GM18951 (cell line): ENCODE measurements around the gene TENM4.

Source experiments
- POLR2A ChIP-seq: IDR thresholded peaks from 4 replicates; pipeline ENCODE4 v1.6.1; 2011; ENCODE audit warnings: mild to moderate bottlenecking; ENCODE audit not compliant: insufficient read length, insufficient read depth; ENCODE audit errors: extremely low read depth
- in situ Hi-C: fragments of 300-500 bp; cut with MboI; formaldehyde crosslinking; loops from one replicate; pipeline ENCODE4 v1.12.0; 2022; ENCODE audit warnings: low sequenced_read_pairs, mixed read lengths, inconsistent platforms; ENCODE audit not compliant: unreplicated experiment

Gene TENM4

DNA sequence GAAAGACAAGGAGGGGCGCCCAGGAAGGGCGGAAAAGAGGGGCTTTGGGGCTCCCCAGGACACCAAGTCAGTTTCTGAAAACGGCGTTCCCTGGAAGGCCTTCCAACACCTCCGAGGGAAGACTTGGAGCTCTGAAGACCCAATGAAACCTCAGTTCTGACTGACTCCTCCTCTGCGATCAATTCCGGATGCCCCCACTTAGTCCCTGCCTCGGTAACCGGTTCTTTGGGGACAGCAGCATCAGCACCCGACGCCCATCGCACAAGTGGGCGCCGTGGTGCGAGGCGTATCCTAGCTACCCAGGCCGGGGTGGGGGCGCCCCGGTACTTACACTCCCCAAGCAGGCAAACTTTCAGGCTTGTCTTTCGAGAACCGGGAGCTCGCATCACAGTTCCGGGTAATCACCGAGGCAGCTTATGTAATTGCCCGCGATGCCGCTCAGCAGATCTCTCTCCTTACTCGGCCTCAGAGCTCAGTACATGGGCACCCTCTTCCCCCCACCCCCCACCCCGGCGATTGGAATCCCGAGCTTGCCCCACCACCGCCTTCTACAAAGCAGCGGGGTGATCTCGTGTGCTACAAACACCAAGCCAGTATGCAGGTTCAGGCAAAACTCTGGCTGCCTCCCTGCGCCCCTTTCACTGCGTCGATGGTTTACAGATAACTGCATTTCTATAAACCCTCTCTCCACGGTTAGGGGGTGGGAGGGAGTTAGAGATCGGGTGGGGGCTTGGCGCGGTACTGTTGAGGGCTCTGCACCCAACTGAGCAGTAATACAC, 2.0 kb downstream of the TENM4 start:
- TF ChIP-seq POLR2A = no peak
- in situ Hi-C loops = no loop called here

DNA sequence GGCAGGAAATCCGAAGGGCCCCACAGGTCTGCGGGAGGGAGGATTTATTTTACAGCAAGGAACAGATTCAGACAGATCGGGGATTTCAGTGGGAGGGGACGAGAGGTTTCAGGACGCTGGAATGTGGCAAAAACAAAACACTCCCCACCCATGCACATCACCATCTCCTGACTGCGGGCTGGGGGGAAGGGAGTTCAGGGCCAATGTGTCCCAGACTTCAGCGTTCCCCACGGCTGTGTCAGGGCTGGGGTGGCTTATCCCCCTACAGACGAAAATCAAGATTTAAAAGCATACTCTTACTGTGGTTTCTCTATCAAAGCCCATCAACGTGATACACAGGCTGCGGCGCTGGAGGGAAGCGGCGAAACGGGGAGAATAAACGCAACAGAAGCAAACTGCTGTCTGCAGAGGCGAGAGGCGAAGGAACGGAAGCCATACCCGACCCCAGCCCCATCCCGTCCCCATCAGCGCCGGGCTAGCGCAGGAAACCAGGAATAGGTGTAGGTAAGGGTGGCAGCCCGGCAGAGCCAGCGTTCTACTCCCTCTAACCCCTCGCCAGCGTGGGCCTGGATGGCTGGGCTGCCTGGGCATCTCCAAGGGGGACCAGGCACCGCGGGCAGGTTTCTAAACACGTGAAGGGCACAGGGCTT, 2.7 kb downstream of the TENM4 start:
- in situ Hi-C loops = no loop called here
- TF ChIP-seq POLR2A = no peak

- in situ Hi-C loops = no loop called here
- no peak for TF ChIP-seq POLR2A
Observed at GRCh38 chr11:79437278-79437980, 3.4 kb downstream of the TENM4 start.

DNA sequence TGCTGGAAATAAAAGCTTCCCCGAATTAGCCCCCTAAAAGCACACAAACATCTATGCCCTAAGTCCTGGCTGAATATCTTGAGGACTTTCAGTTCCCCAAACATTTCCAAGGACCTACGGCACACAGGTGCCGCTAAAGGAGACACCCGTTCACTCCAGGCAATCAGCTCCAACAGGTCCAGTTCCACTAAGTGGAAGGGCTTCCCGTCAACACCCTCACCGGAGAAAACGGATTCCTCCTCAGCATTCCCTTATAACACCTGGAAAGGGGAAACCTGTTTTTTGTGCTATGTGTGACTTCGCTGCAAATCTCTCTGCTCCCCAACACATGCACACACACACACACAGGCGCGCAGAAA, 3.9 kb downstream of the TENM4 start:
- no peak for TF ChIP-seq POLR2A
- in situ Hi-C loops = no loop called here

GRCh38 chr11:79434283-79434682, 6.5 kb downstream of the TENM4 start:
- no peak for TF ChIP-seq POLR2A
- in situ Hi-C loops = no loop called here

- no peak for TF ChIP-seq POLR2A
- in situ Hi-C loops = no loop called here
Observed at GRCh38 chr11:79432138-79432537, 8.7 kb downstream of the TENM4 start.

DNA sequence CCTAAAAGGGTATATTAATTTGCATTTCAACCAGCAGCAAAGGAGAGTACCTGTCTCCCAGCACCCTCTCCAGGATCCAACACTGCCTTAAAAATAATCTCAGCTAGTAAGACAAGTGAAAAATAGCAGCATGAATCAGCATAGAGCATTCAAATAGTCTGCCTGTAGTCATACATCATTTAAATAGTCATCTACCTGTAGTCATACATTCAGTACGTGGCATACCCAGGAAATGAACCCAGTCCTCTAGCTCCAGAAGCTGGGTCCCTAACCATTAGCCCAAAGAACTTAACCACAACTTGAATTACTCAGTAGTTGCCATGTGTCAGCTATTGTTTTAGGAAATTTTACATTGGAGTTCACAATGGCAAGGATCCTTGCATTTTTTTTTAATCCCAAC, 9.3 kb downstream of the TENM4 start:
- TF ChIP-seq POLR2A = no peak
- in situ Hi-C loops = no loop called here

- no peak for TF ChIP-seq POLR2A
- in situ Hi-C loops = no loop called here
Observed at GRCh38 chr11:79430280-79430679, 10.6 kb downstream of the TENM4 start.

DNA sequence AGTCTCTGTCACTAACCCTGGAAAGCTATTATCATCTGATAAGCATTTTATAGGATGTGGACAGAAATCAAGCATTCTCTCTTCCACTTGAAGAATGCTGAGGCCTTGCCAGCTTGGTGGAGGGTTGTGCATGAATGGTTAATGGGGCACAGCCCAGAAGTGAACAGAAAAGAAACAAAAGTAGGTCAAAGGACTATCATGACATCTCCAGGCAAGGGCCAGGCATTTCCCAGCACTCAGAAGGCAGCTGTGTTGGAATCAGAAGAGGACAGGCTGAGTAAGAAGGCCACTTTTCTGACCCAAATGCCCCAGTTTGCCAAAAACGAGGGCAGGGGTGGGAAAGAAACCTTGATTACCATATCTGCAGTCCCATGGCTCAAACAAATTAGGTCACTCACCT, 12.4 kb downstream of the TENM4 start:
- in situ Hi-C loops = no loop called here
- TF ChIP-seq POLR2A = no peak

GRCh38 chr11:79427611-79428327, 13.1 kb downstream of the TENM4 start:
- in situ Hi-C loops = no loop called here
- TF ChIP-seq POLR2A = no peak

DNA sequence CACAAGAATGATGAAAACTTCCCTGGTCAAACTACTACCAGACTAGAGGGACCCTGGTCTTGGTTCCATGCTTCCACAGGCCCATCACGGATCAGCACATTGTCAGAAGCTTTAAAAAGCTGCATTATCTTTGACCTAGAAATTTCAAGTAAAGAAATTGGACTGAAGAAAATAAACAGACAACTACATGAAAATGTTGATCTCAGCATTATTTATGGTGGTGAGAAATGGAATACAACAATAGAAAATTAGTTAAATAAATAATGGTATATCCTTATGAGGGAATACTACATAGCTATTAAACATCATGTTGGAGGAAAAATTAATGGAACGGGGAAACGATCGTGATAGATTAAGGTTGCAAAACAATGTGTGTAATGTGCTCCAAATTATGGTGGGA, 13.7 kb downstream of the TENM4 start:
- in situ Hi-C loops = no loop called here

DNA sequence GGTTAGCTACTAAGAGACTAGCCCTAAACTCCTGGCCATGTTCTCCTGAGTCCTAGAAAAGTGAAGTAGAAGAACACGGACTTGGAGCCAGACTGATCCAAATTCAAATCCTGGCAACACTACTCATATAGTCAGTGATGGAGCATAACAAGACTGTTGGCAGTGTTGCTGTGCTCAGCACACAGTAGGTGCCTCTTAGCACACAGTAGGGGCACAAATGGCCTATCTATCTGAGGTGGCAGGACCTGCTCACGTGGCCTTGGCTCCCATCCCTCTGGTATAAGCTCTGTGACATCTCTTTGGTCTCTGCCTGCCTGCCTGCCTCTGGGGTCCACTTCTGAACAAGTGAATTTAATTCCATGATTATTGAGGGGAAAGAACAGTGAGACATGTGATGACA, 15.4 kb downstream of the TENM4 start:
- in situ Hi-C loops = no loop called here
- no peak for TF ChIP-seq POLR2A

More for the DNA sequence above, 13.7 kb downstream of the TENM4 start:
- TF ChIP-seq POLR2A = no peak

DNA sequence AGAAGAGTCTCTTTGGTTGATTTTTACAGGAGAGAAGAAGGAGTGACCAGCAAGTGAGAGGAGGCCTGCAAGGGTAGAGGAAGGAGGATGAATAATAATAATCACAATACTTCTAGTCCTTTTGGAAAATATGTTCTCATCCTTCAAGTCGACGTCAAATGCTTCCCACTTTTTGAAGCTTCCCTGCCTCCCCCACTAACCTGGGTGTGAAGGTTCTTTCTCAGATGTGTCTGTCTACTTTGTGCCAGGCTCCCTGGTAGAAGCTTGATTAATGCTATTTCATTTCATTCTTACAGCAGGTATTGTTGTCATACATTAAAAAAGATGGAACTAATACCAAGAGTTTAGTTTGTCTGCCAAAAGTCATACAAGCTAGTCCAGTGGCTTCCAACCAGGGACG, 17.1 kb downstream of the TENM4 start:
- in situ Hi-C loops = no loop called here
- no peak for TF ChIP-seq POLR2A
